OCI-LY7 (cell line): ENCODE measurements around the gene BECN2.

Experiments used
- EZH2phosphoT487 ChIP-seq: fragments of 200-600 bp; sonication (generic); IDR thresholded peaks from 2 replicates; pipeline ENCODE4 v1.6.1; 2018; ENCODE audit warnings: low read depth, borderline replicate concordance, mild to moderate bottlenecking, mixed run types, antibody characterized with exemption, low read length, moderate library complexity, mixed read lengths
- TF ChIP-seq, protein P1 (sequence below): fragments of 200-600 bp; sonication (generic); conservative IDR thresholded peaks from 2 replicates; pipeline ENCODE4 v1.5.1; 2014; ENCODE audit warnings: mild to moderate bottlenecking, antibody characterized with exemption, low read length, moderate library complexity, mixed read lengths

DNA sequence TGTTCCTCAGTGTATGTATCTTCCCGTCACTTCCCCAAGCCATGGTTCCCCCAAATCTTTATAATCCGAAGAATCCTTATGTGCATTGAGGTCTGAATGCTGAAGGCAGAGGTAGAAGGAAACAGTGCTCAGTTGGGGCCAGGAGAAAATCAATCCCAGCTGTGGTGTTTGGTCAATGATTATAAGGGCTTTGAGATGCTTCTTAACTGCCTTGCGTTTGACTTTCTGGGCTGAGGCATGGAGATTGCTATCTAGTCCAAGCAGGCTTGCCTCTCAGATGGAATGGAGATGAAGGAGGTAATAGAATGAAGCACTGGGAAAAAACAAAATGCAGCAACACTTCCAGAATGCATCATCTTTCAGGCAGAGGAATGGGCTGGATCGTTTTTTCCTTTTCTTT is 44.9 kb downstream of the BECN2 start:
- TF ChIP-seq, protein P1, sequence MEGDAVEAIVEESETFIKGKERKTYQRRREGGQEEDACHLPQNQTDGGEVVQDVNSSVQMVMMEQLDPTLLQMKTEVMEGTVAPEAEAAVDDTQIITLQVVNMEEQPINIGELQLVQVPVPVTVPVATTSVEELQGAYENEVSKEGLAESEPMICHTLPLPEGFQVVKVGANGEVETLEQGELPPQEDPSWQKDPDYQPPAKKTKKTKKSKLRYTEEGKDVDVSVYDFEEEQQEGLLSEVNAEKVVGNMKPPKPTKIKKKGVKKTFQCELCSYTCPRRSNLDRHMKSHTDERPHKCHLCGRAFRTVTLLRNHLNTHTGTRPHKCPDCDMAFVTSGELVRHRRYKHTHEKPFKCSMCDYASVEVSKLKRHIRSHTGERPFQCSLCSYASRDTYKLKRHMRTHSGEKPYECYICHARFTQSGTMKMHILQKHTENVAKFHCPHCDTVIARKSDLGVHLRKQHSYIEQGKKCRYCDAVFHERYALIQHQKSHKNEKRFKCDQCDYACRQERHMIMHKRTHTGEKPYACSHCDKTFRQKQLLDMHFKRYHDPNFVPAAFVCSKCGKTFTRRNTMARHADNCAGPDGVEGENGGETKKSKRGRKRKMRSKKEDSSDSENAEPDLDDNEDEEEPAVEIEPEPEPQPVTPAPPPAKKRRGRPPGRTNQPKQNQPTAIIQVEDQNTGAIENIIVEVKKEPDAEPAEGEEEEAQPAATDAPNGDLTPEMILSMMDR: no peak
- no peak for TF ChIP-seq EZH2phosphoT487
